Measurements from ENCODE around the gene TOLLIP.
"Not testable (repeated sequence)": the region's sequence is repeated elsewhere in the genome, so short reads cannot be mapped to it uniquely, and the experiment has no call there.

The TOLLIP gene

DNA sequence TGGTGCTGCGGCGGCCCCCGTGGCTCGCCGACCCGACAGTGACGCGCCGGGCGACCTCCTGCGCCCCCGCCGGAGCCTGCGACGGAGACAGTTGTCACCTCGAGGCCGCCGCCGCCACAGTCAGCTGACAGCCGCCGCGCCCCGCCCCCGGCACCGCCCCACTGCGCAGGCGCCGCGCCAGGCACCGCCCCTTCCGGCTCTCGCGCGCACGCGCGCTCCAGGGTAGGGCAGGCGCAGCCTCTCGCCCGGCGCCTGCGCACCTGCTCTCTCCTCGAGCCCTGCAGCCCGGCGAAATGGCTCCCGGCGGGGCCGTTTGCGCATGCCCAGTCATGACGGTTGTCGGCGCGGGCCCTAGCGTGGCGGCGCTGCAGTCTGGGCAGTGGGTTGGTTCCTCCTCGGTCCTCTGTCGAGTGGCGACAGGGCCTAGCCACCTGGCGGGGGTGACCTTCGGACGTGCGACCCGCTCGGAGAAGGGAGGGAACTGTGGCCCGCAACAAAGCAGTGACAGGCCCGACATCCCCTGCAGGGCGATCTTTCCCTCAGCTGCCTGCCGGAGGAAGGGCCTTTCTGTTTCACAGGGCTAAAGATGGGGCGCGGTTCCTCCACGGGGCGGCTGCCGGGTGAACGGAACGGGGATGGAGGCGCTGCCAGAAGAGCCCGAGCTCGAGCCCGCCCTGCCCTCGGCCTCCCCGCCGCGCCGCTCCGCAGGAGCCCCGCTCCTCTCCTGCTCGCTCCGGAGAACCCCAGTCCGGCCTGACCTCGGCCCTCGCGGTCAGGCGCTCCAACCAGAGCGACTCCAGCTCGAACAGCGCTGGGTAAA lies at the start of gene TOLLIP:
TSS of gene TOLLIP (minus strand) at position 135 of the 820 bp plus-strand sequence. CDS start at position 1, 134 bp downstream.
- DNase-seq, result peak; percentile 98

DNA sequence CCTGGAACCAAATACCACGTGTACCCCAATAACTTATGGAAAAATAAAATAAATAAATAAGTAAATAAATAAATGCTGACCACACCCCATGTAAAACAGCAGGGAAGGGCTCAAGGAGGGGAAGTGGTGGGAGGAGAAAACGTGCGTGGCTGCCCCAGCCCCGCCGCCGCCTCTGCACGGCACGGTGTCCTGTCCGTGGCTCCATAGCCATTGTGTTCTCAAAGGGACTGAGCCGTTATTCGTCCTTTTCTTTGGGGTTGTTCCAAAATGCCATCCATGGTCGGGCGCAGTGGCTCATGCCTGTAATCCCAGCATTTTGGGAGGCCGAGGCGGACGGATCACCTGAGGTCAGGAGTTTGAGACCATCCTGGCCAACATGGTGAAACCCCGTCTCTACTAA lies 49.5 kb upstream of the TOLLIP start:
- DNase-seq, result not testable (repeated sequence)

DNA sequence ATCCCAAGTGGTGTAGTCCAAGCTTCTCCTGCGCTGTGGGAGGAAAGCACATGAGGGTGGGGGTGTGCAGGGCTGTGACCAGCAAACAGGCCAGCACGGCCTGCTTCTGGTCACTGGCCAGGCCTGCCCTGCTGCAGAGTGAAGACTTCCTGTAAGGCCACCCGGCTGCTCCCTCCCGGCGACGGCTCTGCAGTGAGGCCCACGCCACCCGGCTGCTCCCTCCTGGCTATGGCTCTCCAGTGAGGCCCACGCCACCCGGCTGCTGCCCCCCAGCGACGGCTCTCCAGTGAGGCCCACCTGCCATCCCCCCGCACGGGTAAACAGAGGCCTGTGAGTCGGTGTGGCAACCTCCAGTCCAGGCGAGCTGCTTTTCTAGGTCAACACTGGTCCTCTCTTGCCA lies 48.9 kb upstream of the TOLLIP start:
- DNase-seq, result no peak

- no peak for DNase-seq
These were observed 47.1 kb upstream of the TOLLIP start for GRCh38 chr11:1356478-1356960.

GRCh38 chr11:1356007-1356435 lies 46.6 kb upstream of the TOLLIP start:
- no peak for DNase-seq

DNA sequence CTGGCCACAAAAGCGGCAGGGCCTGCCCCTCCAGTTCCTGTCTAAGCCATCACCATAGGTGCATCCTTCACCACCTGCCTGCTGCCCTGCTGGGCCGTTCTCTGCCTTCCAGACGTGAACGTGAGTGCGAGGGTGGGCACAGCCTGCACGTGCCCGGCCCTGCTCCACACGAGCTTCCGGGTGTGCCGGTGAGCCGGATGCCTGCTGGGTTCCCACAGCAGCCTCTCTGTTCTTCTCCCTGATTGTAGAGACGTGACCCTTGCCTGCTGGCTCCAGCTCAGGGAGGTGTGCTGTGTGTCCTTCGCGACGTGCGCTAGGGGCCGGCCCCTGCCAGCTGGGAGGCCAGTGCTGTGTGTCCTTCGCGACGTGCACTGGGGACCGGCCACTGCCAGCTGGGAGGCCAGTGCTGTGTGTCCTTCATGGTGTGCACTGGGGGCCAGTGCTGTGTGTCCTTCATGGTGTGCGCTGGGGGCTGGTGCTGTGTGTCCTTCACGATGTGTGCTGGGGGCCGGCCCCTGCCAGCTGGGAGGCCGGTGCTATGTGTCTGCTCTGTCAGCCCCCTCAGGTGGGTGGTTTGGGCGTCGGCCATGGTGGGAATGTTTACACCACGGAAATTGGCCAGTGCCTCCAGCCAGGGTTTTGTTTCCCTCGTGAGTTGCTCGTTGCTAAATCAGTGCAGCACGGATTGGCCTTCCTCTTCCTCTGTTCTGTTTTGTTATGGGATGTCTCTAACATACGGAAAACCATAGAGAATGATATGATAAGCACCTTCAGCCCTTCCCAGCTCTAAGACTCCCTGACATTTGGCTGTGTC lies 44.9 kb upstream of the TOLLIP start:
- no peak for DNase-seq

DNA sequence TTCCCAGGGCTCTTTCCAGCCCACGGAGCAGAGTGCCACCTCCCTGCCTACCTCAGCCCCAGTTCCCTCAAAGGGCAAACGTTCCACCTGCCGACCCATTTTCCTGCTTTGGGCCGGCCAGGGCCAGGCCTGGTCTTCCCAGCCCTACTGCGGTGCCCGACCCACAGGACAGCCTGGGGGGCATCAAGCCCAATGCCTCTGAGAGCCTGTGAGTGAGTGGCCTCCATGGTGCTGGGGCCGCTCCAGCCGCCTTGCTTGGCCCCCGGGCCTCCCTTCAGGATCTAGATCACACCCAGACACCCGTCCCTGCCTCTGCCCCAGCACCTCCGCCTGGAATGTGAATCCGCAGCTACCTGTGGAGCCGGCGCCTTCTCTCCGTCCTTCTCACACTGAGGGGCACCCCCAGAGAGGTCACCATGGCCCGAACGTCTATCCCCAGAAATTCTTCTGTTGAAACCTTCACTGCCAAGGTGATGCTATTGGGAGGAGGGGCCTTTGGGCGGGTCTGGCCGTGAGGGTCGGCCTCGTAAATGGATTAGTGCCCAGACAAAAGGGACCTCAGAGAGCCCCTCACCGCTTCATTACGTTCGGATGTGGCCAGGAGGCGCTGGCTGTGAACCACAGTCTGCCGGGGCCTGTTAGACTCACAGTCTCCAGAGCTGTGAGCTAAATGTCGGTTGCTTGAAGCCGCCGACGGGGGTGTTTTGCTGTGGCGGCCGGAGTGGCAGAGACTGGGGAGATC lies 44.1 kb upstream of the TOLLIP start:
- no peak for DNase-seq

GRCh38 chr11:1352696-1353382 lies 43.4 kb upstream of the TOLLIP start:
- DNase-seq, result no peak

DNA sequence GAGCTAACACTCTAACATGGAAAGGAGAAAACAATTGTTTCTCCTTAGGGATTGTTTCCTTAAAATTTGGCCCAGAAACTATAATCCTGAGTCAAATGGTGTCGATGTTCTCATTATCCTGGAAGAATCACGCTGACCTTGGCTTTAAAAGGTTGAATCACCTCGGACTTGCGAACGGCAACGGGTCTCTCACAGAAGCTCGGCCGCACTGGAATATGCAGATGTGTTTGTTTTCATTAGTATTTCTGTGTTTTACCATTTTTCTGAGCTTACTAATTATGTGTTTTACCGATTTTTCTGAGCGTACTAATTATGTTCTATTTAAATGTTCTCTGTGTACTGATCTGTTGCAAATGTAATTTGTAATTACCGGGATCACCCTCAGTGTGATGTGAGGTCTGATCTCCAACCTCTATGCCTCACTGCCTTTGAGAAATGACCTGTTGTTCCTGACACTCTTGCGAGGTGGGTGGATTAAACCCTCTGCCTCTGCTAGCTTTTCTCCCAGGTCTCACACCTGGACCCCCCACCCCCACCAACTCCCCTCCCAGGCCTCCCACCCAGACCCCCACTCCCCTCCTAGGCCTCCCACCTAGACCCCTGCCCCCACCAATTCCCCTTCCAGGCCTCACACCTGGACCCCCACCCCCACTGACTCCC lies 42.0 kb upstream of the TOLLIP start:
- peak; percentile 1 for DNase-seq

- no peak for DNase-seq
These were observed 40.8 kb upstream of the TOLLIP start for GRCh38 chr11:1350086-1350725.

DNA sequence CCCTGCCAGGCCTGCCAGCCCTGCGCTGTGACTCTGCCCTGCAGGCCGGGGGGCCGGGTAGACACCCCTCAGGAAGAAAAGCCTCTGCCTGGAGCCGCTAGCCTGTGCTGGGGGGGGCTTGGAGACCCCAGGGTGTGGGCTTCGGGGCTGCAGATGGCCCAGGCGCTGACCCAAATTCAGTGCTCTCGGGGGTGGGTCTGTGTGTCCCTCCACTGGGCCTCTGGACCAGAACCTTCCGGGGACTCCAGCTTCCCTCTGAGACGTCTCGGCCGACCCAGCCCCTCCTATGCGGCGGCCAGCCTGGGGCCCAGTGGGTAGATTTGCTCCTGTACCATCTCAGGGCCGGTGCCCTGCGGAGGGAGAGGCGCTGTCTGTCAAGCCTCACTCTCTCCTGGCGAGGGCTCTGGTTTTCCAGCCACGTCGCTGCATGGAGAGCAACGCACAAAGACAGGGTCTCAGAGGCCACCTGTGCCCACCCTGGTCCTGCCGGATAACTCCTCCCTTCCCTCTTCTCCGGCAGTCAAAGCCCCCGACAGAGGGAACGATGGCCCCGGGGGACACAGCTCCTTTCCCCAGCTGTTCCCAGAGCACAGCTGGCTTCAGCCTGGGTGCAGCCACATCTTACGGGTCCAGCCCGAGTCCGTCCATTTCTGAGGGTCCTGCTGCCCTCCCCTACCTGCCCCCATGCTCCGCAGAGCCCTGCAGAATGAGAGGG lies 40.1 kb upstream of the TOLLIP start:
- no peak for DNase-seq

DNA sequence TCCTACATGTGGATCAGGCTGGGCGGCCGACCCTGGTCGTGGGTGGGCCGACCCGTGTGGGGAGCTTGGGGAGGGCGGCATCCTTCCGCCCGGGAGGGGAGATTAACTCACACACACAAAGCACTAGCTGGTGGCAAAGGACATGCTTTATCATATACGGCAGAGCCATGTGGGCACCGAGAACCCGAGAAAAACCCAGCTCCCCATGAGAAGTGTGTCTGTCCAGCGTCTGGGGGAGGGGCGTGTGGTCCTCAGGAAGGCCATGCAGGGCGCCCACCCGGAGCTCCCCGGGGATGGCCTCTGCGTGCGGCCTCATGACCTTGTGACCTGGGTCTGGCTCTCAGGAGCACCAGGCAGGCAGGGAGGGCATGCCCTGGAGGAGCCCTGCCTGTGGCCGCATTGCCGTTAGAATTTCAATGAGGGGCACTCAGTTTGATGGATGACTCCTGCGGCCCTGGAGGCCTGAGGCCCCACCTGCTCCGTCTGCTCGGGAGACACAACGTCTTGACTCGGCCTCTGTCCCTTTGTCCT lies 39.4 kb upstream of the TOLLIP start:
- DNase-seq, result no peak

GRCh38 chr11:1348146-1348795 lies 38.8 kb upstream of the TOLLIP start:
- DNase-seq, result no peak

DNA sequence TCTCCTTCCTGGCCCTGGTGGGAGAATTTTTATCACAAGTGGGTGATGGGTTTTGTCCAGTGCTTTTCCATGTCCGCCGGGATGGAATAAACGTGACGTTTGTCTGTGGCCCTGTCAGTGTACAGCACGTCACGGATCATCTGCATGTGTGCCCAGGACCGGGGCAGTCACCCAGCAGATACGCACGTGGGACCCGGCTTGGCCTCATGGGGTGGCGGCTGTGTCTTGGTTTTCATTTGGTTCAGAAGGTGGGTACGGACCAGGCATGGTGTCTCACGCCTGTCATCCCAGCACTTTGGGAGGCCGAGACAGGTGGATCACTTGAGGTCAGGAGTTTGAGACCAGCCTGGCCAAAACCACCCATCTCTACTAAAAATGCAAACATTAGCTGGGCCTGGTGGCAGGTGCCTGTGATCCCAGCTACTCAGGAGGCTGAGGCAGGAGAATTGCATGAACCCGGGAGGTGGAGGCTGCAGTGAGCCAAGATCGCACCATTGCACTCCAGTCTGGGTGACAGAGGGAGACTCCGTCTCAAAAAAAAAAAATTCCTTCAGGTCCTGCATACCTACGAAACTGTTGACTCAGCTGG lies 38.1 kb upstream of the TOLLIP start:
- DNase-seq, result not testable (repeated sequence)

- DNase-seq, result no peak
These were observed 37.4 kb upstream of the TOLLIP start for GRCh38 chr11:1346669-1347390.

DNA sequence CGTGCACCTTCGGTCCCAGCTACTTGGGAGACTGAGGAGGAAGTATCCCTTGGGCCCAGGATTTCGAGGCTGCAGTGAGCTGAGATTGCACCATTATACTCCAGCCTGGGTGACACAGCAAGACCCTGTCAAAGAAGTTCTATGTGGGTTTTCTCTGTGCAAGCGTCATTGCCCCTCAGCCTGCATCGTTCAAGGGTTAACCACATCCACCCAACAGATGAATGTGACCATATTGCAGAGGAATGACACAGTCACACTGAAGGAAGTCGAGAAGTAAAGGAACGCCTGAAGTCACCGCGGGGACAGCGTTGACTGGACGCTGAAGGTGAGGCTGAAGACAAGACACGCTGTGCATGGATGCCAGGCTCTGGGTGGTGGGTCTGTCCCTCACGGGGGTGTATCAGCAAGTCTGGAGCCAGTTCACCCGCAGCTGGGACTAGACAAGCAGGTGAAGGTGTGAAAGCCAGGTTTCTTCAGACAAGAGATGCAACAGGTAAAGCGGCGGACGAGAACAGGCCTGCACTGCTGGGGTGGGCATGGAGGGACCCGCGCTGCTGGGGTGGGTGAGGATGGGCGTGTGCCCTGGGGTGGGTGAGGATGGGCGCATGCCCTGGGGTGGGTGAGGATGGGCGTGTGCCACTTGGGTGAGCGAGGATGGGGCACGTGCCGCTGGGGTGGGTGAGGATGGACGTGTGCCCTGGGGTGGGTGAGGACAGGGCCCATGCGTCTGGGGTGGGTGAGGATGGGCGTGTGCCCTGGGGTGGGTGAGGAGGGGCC lies 36.5 kb upstream of the TOLLIP start:
- no peak for DNase-seq

DNA sequence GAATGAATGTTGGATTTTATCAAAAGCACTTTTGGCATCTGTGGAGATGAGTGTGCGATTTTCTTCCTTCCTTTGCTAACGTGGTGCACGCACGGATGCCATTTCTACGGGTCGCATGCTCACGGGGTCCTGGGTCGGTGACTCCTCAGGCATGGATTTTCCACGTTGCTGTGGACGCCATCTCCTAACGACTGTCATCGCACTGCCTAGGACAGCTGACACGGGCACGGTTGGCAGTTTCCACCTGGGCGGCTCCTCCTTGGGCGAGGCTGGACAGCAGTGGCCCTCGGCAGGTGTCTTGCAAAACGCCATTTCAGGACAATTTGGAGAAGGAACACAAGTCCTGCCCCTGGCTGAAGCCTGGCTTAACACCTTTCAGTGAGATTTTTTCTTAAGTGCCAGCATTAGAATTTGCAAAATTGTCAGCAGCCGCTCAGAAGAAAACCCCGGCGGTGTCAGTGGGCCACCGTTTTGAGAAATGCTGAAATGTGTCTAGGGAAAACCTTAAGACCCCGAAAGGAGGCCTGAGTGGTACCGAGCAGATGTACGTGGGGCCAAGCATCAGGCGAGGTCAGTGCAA lies 34.7 kb upstream of the TOLLIP start:
- DNase-seq, result no peak
